WTC11 (cell line): Measurements from ENCODE around the gene SURF6. TPM values are rescaled to one million over a fixed set of nuclear protein-coding genes. Genes with fewer than 3 reads are reported as not detected.

Source experiments
- ATAC-seq: fragments of 200-7000 bp; cut with Tn5 transposase; 2 replicates; pipeline ENCODE4 v1.10.0; 2021; ENCODE audit warnings: mild to moderate bottlenecking, moderate library complexity
- CTCF ChIA-PET: fragments of 300-600 bp; sonication (Branson Sonifier 250); formaldehyde crosslinking; loops from one replicate; lab custom pipeline; 2021; ENCODE audit warnings: antibody characterized with exemption; lab: Charles Lee
- POLR2A ChIA-PET: fragments of 350-600 bp; sonication (Branson Sonifier 250); formaldehyde crosslinking; loops from one replicate; lab custom pipeline; 2021; ENCODE audit warnings: antibody characterized with exemption; lab: Charles Lee
- DNase-seq: peaks from one replicate; pipeline ENCODE4 v3.0.0; 2021; ENCODE audit warnings: low spot score
- H3K27ac Mint-ChIP-seq: 2 replicates; pipeline ENCODE4 v1.8.0; 2021; ENCODE audit warnings: mixed read lengths
- H3K27me3 Mint-ChIP-seq: 2 replicates; pipeline ENCODE4 v1.8.0; 2021; ENCODE audit warnings: low read depth, mild to moderate bottlenecking, moderate library complexity, mixed read lengths
- H3K36me3 Mint-ChIP-seq: 2 replicates; pipeline ENCODE4 v1.8.0; 2021; ENCODE audit warnings: mixed read lengths
- H3K4me1 Mint-ChIP-seq: 2 replicates; pipeline ENCODE4 v1.8.0; 2022; ENCODE audit warnings: mixed read lengths
- H3K4me3 Mint-ChIP-seq: 2 replicates; pipeline ENCODE4 v1.8.0; 2021; ENCODE audit warnings: mild to moderate bottlenecking, moderate library complexity, mixed read lengths
- H3K9me3 Mint-ChIP-seq: 2 replicates; pipeline ENCODE4 v1.8.0; 2021; ENCODE audit warnings: mixed read lengths
- AFF4 ChIP-seq: sonication (generic); formaldehyde crosslinking; IDR thresholded peaks from 2 replicates; pipeline ENCODE4 v1.8.1; 2023; ENCODE audit warnings: mild to moderate bottlenecking, missing genetic modification reagents, borderline replicate concordance
- ATF3 ChIP-seq: sonication (generic); formaldehyde crosslinking; conservative IDR thresholded peaks from 2 replicates; pipeline ENCODE4 v1.8.1; 2022; ENCODE audit warnings: mild to moderate bottlenecking, missing genetic modification reagents
- CTCF ChIP-seq: fragments of 200-600 bp; IDR thresholded peaks from 2 replicates; pipeline ENCODE4 v1.8.0; 2022; ENCODE audit warnings: antibody characterized with exemption
- ELF4 ChIP-seq: sonication (generic); formaldehyde crosslinking; IDR thresholded peaks from 2 replicates; pipeline ENCODE4 v1.8.1; 2022; ENCODE audit warnings: low read depth, mild to moderate bottlenecking, moderate library complexity, missing genetic modification reagents
- ESRRA ChIP-seq: sonication (generic); formaldehyde crosslinking; IDR thresholded peaks from 2 replicates; pipeline ENCODE4 v1.8.1; 2022; ENCODE audit warnings: mild to moderate bottlenecking, missing genetic modification reagents, borderline replicate concordance
- ETV6 ChIP-seq: sonication (generic); formaldehyde crosslinking; IDR thresholded peaks from 2 replicates; pipeline ENCODE4 v1.8.1; 2022; ENCODE audit warnings: mild to moderate bottlenecking, missing genetic modification reagents
- FOXP1 ChIP-seq: sonication (generic); formaldehyde crosslinking; IDR thresholded peaks from 2 replicates; pipeline ENCODE4 v1.8.0; 2022; ENCODE audit warnings: missing genetic modification reagents, mild to moderate bottlenecking, moderate library complexity, borderline replicate concordance
- GTF2I ChIP-seq: fragments of 250-450 bp; sonication (Bioruptor Pico); conservative IDR thresholded peaks from 2 replicates; pipeline ENCODE4 v1.4.0; 2021; ENCODE audit warnings: mild to moderate bottlenecking
- NR2C2 ChIP-seq: sonication (generic); formaldehyde crosslinking; IDR thresholded peaks from 2 replicates; pipeline ENCODE4 v1.8.0; 2022; ENCODE audit warnings: mild to moderate bottlenecking, missing genetic modification reagents
- OVOL2 ChIP-seq: fragments of 250-450 bp; sonication (Bioruptor Pico); IDR thresholded peaks from 2 replicates; pipeline ENCODE4 v1.9.0; 2021; ENCODE audit warnings: mild to moderate bottlenecking, borderline replicate concordance
- ZNF416 ChIP-seq: fragments of 250-450 bp; sonication (Bioruptor Pico); IDR thresholded peaks from 2 replicates; pipeline ENCODE4 v1.9.0; 2021; ENCODE audit warnings: mild to moderate bottlenecking, inconsistent platforms
- ZNF671 ChIP-seq: fragments of 250-450 bp; sonication (Bioruptor Pico); IDR thresholded peaks from 2 replicates; pipeline ENCODE4 v1.8.0; 2021; ENCODE audit warnings: mild to moderate bottlenecking
- total RNA-seq: library from RNA; stranded (reverse); gene quantifications from 3 replicates; pipeline ENCODE4 v1.2.3, GENCODE V29; 2021
- TF ChIP-seq, protein P1 (sequence below): fragments of 250-450 bp; sonication (Bioruptor Pico); IDR thresholded peaks from 2 replicates; pipeline ENCODE4 v1.9.0; 2021; ENCODE audit warnings: mild to moderate bottlenecking
- TF ChIP-seq, protein P2 (sequence below): sonication (generic); formaldehyde crosslinking; IDR thresholded peaks from 2 replicates; pipeline ENCODE4 v1.8.1; 2023; ENCODE audit warnings: mild to moderate bottlenecking, missing genetic modification reagents
- TF ChIP-seq, protein P3 (sequence below): sonication (generic); formaldehyde crosslinking; IDR thresholded peaks from 2 replicates; pipeline ENCODE4 v1.8.1; 2023; ENCODE audit warnings: mild to moderate bottlenecking, moderate library complexity, missing genetic modification reagents

Gene SURF6
- total RNA-seq, 1 experiment from 2014 or later, result 67.2 TPM

GRCh38 chr9:133369933-133370332, 33.9 kb upstream of the SURF6 start:
- POLR2A ChIA-PET, result no interaction called here
- H3K36me3 Mint-ChIP-seq, result peaks cover 48% of the 10 kb centered on the region

More at GRCh38 chr9:133369933-133370332, 33.9 kb upstream of the SURF6 start:
- TF ChIP-seq ZNF416 (CRISPR knock-in tag), result no peak
- TF ChIP-seq, protein P1, sequence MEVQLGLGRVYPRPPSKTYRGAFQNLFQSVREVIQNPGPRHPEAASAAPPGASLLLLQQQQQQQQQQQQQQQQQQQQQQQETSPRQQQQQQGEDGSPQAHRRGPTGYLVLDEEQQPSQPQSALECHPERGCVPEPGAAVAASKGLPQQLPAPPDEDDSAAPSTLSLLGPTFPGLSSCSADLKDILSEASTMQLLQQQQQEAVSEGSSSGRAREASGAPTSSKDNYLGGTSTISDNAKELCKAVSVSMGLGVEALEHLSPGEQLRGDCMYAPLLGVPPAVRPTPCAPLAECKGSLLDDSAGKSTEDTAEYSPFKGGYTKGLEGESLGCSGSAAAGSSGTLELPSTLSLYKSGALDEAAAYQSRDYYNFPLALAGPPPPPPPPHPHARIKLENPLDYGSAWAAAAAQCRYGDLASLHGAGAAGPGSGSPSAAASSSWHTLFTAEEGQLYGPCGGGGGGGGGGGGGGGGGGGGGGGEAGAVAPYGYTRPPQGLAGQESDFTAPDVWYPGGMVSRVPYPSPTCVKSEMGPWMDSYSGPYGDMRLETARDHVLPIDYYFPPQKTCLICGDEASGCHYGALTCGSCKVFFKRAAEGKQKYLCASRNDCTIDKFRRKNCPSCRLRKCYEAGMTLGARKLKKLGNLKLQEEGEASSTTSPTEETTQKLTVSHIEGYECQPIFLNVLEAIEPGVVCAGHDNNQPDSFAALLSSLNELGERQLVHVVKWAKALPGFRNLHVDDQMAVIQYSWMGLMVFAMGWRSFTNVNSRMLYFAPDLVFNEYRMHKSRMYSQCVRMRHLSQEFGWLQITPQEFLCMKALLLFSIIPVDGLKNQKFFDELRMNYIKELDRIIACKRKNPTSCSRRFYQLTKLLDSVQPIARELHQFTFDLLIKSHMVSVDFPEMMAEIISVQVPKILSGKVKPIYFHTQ, result no peak
- no peak for TF ChIP-seq ETV6 (CRISPR knock-in tag)
- TF ChIP-seq ELF4, result no peak
- TF ChIP-seq ESRRA (CRISPR knock-in tag), result no peak
- TF ChIP-seq OVOL2 (CRISPR knock-in tag), result no peak
- no peak for TF ChIP-seq GTF2I (CRISPR knock-in tag)
- TF ChIP-seq, protein P2, sequence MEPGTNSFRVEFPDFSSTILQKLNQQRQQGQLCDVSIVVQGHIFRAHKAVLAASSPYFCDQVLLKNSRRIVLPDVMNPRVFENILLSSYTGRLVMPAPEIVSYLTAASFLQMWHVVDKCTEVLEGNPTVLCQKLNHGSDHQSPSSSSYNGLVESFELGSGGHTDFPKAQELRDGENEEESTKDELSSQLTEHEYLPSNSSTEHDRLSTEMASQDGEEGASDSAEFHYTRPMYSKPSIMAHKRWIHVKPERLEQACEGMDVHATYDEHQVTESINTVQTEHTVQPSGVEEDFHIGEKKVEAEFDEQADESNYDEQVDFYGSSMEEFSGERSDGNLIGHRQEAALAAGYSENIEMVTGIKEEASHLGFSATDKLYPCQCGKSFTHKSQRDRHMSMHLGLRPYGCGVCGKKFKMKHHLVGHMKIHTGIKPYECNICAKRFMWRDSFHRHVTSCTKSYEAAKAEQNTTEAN (CRISPR knock-in tag), result no peak
- TF ChIP-seq FOXP1 (CRISPR knock-in tag), result no peak
- no peak for TF ChIP-seq ATF3 (CRISPR knock-in tag)
- no peak for TF ChIP-seq ZNF671 (CRISPR knock-in tag)
- TF ChIP-seq, protein P3, sequence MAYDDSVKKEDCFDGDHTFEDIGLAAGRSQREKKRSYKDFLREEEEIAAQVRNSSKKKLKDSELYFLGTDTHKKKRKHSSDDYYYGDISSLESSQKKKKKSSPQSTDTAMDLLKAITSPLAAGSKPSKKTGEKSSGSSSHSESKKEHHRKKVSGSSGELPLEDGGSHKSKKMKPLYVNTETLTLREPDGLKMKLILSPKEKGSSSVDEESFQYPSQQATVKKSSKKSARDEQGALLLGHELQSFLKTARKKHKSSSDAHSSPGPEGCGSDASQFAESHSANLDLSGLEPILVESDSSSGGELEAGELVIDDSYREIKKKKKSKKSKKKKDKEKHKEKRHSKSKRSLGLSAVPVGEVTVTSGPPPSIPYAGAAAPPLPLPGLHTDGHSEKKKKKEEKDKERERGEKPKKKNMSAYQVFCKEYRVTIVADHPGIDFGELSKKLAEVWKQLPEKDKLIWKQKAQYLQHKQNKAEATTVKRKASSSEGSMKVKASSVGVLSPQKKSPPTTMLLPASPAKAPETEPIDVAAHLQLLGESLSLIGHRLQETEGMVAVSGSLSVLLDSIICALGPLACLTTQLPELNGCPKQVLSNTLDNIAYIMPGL (CRISPR knock-in tag), result no peak
- TF ChIP-seq NR2C2 (CRISPR knock-in tag), result no peak
- no peak for TF ChIP-seq AFF4 (CRISPR knock-in tag)
- no peak for TF ChIP-seq CTCF
- TF ChIP-seq, all 79 proteins: peak for 0
- DNase-seq (no peak), ATAC-seq (no peak)
- CTCF ChIA-PET, result interaction anchor here (0.8 kb wide), 1 partner anchor 28 kb away, joined by 4 read pairs; no protein-coding TSS in a partner anchor
- H3K9me3 Mint-ChIP-seq, result no peaks in the 10 kb centered on the region
- H3K27me3 Mint-ChIP-seq, result no peaks in the 10 kb centered on the region
- H3K27ac Mint-ChIP-seq, result 0 out of 2 replicates have a peak overlapping the region, but pooled peaks have one; percentile 3
- peaks cover 10% of the 10 kb centered on the region for H3K4me1 Mint-ChIP-seq
- no peak overlapping the region for H3K4me3 Mint-ChIP-seq
